Thoracic aorta (tissue), 2 donors: ENCODE results near the gene FRMD5. TPM values are rescaled to one million over a fixed set of nuclear protein-coding genes. Genes with fewer than 3 reads are reported as not detected.

ENCODE experiments used
- ATAC-seq: fragments of 150-250 bp; one replicate; pipeline ENCODE4 v1.8.0; 2017; ENCODE audit warnings: low read depth; ENCODE audit not compliant: insufficient number of reproducible peaks, low FRiP score
- DNase-seq: peaks from one replicate; pipeline ENCODE4 v3.0.0-alpha.2; 2020; ENCODE audit warnings: low spot score
- H3K27ac ChIP-seq, 2 donors: fragments of 200-600 bp; sonication (generic); 1 replicate in 1 of 2; 2 replicates in 1 of 2; pipeline ENCODE4 v1.5.1; 2016; ENCODE audit warnings: mild to moderate bottlenecking in 2 of 2, moderate library complexity in 2 of 2
- H3K27me3 ChIP-seq: fragments of 200-600 bp; sonication (generic); replicated peaks from 2 replicates; pipeline ENCODE4 v1.6.0; 2016; ENCODE audit warnings: mild to moderate bottlenecking; ENCODE audit not compliant: insufficient read depth
- H3K36me3 ChIP-seq: fragments of 200-600 bp; sonication (generic); one replicate; pipeline ENCODE4 v1.5.1; 2016
- H3K4me1 ChIP-seq, 2 donors: fragments of 200-600 bp; sonication (generic); 1 replicate in 1 of 2; 2 replicates in 1 of 2; pipeline versions ENCODE4 v1.5.1 to v1.6.0; 2016; ENCODE audit warnings: low read depth in 2 of 2, mild to moderate bottlenecking in 1 of 2; ENCODE audit not compliant: control insufficient read depth in 1 of 2
- H3K4me3 ChIP-seq: fragments of 200-600 bp; sonication (generic); 2 replicates; pipeline ENCODE4 v1.5.1; 2016; ENCODE audit warnings: mild to moderate bottlenecking
- H3K9me3 ChIP-seq: fragments of 200-600 bp; sonication (generic); 2 replicates; pipeline ENCODE4 v1.5.1; 2016
- total RNA-seq, 2 donors: library from RNA; depleted of rRNA; stranded (reverse); fragments of >200 nt; gene quantifications; one replicate each; pipeline versions ENCODE4 v1.1.0 to v1.2.3, GENCODE V29; 2016
- TF ChIP-seq, protein P1 (sequence below): fragments of 200-600 bp; sonication (generic); IDR thresholded peaks from one replicate; pipeline ENCODE4 v1.5.1; 2019; ENCODE audit warnings: antibody characterized with exemption

FRMD5 gene
- total RNA-seq, 2 donors from 2014 or later: 0.27 TPM; not detected in 1

DNA sequence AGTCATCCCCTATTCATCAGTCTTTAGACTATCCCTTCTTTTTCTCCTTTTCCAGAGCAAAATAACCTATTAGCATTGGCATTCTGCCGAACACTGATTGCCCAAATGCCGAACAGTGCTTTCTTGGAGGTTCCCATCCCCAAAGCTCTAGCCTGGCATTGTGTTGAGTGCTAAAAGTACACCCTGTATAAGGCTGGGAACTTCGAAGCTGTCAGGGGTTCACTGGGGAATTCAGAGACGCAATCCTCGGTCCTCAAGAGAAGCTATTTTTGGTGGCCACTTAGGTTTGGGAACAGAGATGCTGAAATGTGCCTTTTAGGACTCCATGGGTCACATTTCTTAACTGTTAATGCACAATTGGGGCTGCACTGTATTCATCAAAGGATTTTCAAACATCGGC is 8.4 kb downstream of the FRMD5 start:
- TF ChIP-seq, protein P1, sequence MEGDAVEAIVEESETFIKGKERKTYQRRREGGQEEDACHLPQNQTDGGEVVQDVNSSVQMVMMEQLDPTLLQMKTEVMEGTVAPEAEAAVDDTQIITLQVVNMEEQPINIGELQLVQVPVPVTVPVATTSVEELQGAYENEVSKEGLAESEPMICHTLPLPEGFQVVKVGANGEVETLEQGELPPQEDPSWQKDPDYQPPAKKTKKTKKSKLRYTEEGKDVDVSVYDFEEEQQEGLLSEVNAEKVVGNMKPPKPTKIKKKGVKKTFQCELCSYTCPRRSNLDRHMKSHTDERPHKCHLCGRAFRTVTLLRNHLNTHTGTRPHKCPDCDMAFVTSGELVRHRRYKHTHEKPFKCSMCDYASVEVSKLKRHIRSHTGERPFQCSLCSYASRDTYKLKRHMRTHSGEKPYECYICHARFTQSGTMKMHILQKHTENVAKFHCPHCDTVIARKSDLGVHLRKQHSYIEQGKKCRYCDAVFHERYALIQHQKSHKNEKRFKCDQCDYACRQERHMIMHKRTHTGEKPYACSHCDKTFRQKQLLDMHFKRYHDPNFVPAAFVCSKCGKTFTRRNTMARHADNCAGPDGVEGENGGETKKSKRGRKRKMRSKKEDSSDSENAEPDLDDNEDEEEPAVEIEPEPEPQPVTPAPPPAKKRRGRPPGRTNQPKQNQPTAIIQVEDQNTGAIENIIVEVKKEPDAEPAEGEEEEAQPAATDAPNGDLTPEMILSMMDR: no peak
- Histone ChIP-seq H3K36me3 (no peaks in the 10 kb centered on the region), H3K4me1 (no peaks in the 10 kb centered on the region), H3K27me3 (no peaks in the 10 kb centered on the region), H3K27ac (no peak overlapping the region), H3K4me3 (no peak overlapping the region), H3K9me3 (no peaks in the 10 kb centered on the region)
- ATAC-seq (no peak), DNase-seq (no peak)

DNA sequence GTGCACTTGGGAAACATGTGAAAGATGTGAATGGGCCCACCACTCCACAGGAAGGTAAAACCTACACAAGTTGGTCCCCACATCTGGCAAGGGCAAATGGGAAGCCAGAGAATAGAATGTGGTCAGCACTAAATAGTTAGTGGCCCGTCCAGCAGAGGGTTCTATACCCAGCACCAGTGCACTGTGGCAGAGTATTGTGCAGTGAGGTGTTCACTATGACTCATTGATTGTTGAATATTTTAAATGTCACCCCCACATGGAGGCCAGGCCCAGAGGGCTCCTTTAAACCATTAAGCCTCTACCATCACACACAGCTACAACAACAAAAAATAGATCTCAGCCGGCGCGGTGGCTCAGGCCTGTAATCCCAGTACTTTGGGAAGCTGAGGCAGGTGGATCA is 11.7 kb downstream of the FRMD5 start:
- H3K4me3 ChIP-seq: no peak overlapping the region

DNA sequence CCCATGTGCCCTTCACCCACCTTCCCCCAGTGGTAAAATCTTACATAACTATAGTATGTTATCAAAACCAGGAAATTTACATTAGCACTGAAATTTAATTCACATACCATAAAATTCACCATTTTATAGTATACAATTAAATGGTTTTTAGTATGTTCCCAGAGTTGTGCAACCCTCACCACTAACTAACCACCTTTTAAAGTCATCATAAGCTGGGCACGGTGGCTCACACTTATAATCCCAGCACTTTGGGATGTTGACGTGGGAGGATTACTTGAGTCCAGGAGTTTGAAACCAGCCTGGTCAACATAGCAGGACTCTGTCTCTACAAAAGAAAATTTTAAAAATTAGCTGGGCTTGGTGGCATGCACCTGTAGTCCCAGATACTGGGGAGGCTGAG is 13.7 kb downstream of the FRMD5 start:
- Histone ChIP-seq H3K4me1 (no peaks in the 10 kb centered on the region), H3K27ac (no peak overlapping the region), H3K36me3 (no peaks in the 10 kb centered on the region), H3K4me3 (no peak overlapping the region), H3K27me3 (no peaks in the 10 kb centered on the region), H3K9me3 (no peaks in the 10 kb centered on the region)
- TF ChIP-seq, protein P1: no peak
- ATAC-seq (no peak), DNase-seq (no peak)

More for the DNA sequence above, 11.7 kb downstream of the FRMD5 start:
- Histone ChIP-seq H3K36me3 (no peaks in the 10 kb centered on the region), H3K9me3 (no peaks in the 10 kb centered on the region), H3K4me1 (no peaks in the 10 kb centered on the region), H3K27me3 (no peaks in the 10 kb centered on the region), H3K27ac (no peak overlapping the region)
- DNase-seq (no peak), ATAC-seq (no peak)
- TF ChIP-seq, protein P1: no peak

DNA sequence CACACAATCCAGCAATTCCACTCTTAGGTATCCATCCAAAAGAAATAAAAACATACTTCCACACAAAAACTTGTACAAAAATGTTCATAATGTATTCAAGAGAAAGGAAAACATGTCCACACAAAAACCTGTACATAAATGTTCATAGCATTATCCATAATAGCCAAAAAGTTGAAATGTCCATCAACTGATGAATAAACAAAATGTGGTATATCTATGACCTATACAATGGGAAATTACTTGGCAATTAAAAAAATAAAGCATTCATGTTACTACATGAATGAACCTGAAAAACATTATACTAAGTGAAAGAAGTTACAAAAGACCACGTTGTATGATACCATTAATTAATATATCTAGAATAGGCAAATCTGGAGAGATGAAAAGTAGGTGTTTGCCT is 17.9 kb downstream of the FRMD5 start:
- Histone ChIP-seq H3K4me3 (no peak overlapping the region), H3K9me3 (no peaks in the 10 kb centered on the region), H3K27me3 (no peaks in the 10 kb centered on the region), H3K27ac (no peak overlapping the region), H3K4me1 (no peaks in the 10 kb centered on the region), H3K36me3 (no peaks in the 10 kb centered on the region)
- TF ChIP-seq, protein P1: no peak
- no peak for DNase-seq
- no peak for ATAC-seq

DNA sequence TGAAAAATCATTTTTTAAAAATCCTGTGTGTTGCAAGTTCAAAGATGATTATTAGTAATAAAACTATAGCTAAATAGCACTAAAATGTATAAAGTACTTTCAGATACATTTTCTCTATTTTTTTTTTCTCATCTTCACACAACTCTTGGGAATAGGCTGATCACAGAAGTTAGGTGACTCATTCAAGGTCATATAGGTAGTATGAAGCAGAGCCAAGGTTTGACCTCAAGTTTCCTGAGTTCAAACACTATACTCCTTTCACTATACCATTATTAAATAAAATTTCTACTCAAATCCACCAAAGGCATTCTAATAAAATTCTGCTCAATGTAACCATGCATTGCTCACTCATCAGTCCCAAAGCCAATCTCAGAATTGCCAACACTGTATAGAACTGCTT is 21.3 kb downstream of the FRMD5 start:
- TF ChIP-seq, protein P1: no peak
- H3K36me3 ChIP-seq: no peaks in the 10 kb centered on the region
- H3K4me1 ChIP-seq: no peaks in the 10 kb centered on the region
- no peak for ATAC-seq
- no peaks in the 10 kb centered on the region for H3K27me3 ChIP-seq
- H3K9me3 ChIP-seq: no peaks in the 10 kb centered on the region
- no peak overlapping the region for H3K27ac ChIP-seq
- H3K4me3 ChIP-seq: no peak overlapping the region
- DNase-seq: no peak
